ENCODE results near the gene USP30. TPM values are rescaled to one million over a fixed set of nuclear protein-coding genes. Genes with fewer than 3 reads are reported as not detected.

Gene USP30
- total RNA-seq, 1 experiment from 2014 or later, result 7.8 TPM

DNA sequence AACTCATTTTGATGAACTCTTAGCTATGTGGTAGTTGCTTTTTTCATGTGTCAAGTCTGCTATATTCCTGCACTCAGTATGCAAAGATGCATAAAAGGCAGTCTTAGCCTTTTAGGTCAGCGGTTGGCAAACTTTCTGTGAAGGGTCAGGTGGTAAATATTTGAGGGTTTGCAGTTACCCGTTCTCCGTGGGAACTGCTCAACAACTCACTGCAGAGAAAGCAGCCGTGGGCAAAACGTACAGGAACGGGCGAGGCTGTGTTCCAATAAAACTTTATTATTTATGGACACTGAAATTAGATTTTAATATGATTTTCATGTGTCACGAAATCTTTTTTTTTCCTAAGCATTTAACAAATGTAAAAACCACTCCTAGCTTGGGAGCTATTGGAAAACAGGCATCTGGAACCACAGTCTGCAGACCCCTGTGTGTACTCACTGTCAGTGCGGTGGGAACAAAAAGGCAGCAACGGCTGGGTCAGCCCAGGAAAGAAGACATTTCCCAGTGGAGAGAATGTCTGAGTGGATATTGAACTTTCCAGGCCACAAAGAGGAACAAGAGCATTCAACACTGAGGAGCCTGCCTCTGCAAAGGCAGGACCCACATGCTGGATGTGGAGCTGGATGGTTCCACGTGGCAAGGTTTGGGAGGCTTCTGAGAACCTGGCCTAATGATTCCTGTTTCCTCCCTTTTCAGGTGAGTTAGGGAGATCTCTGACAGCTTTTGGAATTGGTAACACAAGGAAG lies 60.5 kb downstream of the USP30 start:
- Mint-ChIP-seq H3K27me3 (ENCODE audit: low read depth) (no peaks in the 10 kb centered on the region), H3K27ac (0 out of 7 replicates have a peak overlapping the region, but pooled peaks of 1 of the 3 experiments have one; percentile 42), H3K9me3 (no peaks in the 10 kb centered on the region), H3K4me1 (peaks cover 24 to 28% of the 10 kb centered on the region in 2 experiments), H3K36me3 (ENCODE audit: insufficient read depth in 1 of 3, low read depth in 3 of 3) (peaks cover 6 to 29% (median 19%) of the 10 kb centered on the region in 3 experiments; a peak in 6 of 7 replicates), H3K4me3 (no peak overlapping the region)
- WGBS (ENCODE audit: extremely low coverage, insufficient read length, low lambda C conversion rate), result no CpG with 5 or more reads among the region's 11 CpGs
- Histone ChIP-seq H2BK20ac (ENCODE audit: low read depth, low read length, poor library complexity, severe bottlenecking) (no peak overlapping the region), H2BK12ac (ENCODE audit: insufficient read length, low read depth, low read length) (no peak overlapping the region), H3K14ac (ENCODE audit: insufficient read depth, low read length) (no peak overlapping the region), H2BK120ac (ENCODE audit: low read depth, low read length, poor library complexity, severe bottlenecking) (no peak overlapping the region), H2BK15ac (ENCODE audit: low read depth, low read length) (no peak overlapping the region), H3K4ac (ENCODE audit: low read depth, low read length) (no peak overlapping the region), H3K79me1 (ENCODE audit: insufficient read depth, low read depth, low read length, poor library complexity, severe bottlenecking) (no peaks in the 10 kb centered on the region), H3K18ac (ENCODE audit: insufficient read length, low read depth, low read length) (no peak overlapping the region), H3K9ac (ENCODE audit: extremely low read depth, insufficient read length, low read length) (no peak overlapping the region), H4K5ac (ENCODE audit: insufficient read length, low read depth, low read length) (no peak overlapping the region), H3K4me1 (ENCODE audit: insufficient read depth, low read length) (peaks cover 6% of the 10 kb centered on the region; the same call in 1 of the 2 replicates), H3K23ac (ENCODE audit: insufficient read length, low read depth, low read length) (no peak overlapping the region), H3K23me2 (ENCODE audit: insufficient read length, low read depth, low read length, poor library complexity, severe bottlenecking) (peaks cover 4% of the 10 kb centered on the region), H2AFZ (ENCODE audit: low read length) (no peak overlapping the region), H4K20me1 (ENCODE audit: control insufficient read depth, insufficient read depth, insufficient read length) (no peaks in the 10 kb centered on the region), H3K27ac (ENCODE audit: insufficient read length, low read depth, low read length) (no peak overlapping the region), H2AK5ac (ENCODE audit: insufficient read length, low read length) (no peak overlapping the region), H3K79me2 (ENCODE audit: insufficient read depth, low read length) (no peaks in the 10 kb centered on the region), H3K56ac (ENCODE audit: insufficient read length, low read depth, low read length) (no peak overlapping the region), H3K9me3 (ENCODE audit: control insufficient read depth, low read depth, low read length) (no peaks in the 10 kb centered on the region), H3K4me2 (ENCODE audit: insufficient read depth, insufficient read length, low read length) (no peak overlapping the region), H4K8ac (replicated peaks; ENCODE audit: insufficient read length, low read depth, low read length) (no peak overlapping the region), H3T11ph (ENCODE audit: low read length) (no peak overlapping the region), H3K27me3 (ENCODE audit: insufficient read depth, low read length) (no peaks in the 10 kb centered on the region), H4K91ac (ENCODE audit: insufficient read length, low read depth, low read length) (no peak overlapping the region), H2BK5ac (ENCODE audit: insufficient read length, low read length) (no peak overlapping the region)
- TF ChIP-seq, protein P1, sequence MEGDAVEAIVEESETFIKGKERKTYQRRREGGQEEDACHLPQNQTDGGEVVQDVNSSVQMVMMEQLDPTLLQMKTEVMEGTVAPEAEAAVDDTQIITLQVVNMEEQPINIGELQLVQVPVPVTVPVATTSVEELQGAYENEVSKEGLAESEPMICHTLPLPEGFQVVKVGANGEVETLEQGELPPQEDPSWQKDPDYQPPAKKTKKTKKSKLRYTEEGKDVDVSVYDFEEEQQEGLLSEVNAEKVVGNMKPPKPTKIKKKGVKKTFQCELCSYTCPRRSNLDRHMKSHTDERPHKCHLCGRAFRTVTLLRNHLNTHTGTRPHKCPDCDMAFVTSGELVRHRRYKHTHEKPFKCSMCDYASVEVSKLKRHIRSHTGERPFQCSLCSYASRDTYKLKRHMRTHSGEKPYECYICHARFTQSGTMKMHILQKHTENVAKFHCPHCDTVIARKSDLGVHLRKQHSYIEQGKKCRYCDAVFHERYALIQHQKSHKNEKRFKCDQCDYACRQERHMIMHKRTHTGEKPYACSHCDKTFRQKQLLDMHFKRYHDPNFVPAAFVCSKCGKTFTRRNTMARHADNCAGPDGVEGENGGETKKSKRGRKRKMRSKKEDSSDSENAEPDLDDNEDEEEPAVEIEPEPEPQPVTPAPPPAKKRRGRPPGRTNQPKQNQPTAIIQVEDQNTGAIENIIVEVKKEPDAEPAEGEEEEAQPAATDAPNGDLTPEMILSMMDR (conservative IDR thresholded peaks at IDR 0.05), result no peak
- no peak for DNase-seq
